ENCODE measurements around the gene PDLIM4. TPM values are rescaled to one million over a fixed set of nuclear protein-coding genes. Genes with fewer than 3 reads are reported as not detected.
A peak's percentile ranks its signal among the peaks of the same experiment; 100 is the strongest.

The PDLIM4 gene
- total and polyA plus RNA-seq, 2 experiments from 2014 or later = 25.2 to 31.8 TPM

- Histone ChIP-seq H3K9me2 (ENCODE audit: insufficient read depth) (no peaks in the 10 kb centered on the region), H3K4me2 (no peak overlapping the region), H3K27me3 (ENCODE audit: insufficient read depth) (no peaks in the 10 kb centered on the region), H3F3A (replicated peaks; ENCODE audit: low read depth) (no peaks in the 10 kb centered on the region), H3K4me1 (ENCODE audit: insufficient read depth) (no peaks in the 10 kb centered on the region), H2AFZ (no peak overlapping the region), H3K4me3 (no peak overlapping the region), H3K27ac (ENCODE audit: low read depth) (no peak overlapping the region), H4K20me1 (replicated peaks; ENCODE audit: insufficient read depth) (no peaks in the 10 kb centered on the region), H3K36me3 (ENCODE audit: insufficient read depth) (no peaks in the 10 kb centered on the region), H3K79me2 (replicated peaks; ENCODE audit: insufficient read depth) (no peaks in the 10 kb centered on the region)
- Mint-ChIP-seq H3K27ac (no peak overlapping the region), H3K4me1 (no peaks in the 10 kb centered on the region), H3K9me3 (no peaks in the 10 kb centered on the region; the same call in 2 of the 3 replicates), H3K4me3 (no peak overlapping the region), H3K27me3 (ENCODE audit: insufficient read depth, low read depth, poor library complexity) (peaks cover 5% of the 10 kb centered on the region), H3K36me3 (ENCODE audit: low read depth) (no peaks in the 10 kb centered on the region)
- DNase-seq (ENCODE audit: low spot score) (no peak), ATAC-seq (peak; percentile 70)
- no peak for TF ChIP-seq STAT1 (IDR thresholded peaks at IDR 0.05; ENCODE audit: unreplicated experiment)
- no peak for TF ChIP-seq ZNF331 (CRISPR knock-in tag; IDR thresholded peaks at IDR 0.05; ENCODE audit: low read depth)
- no peak for TF ChIP-seq CREB1 (CRISPR knock-in tag; IDR thresholded peaks at IDR 0.05; ENCODE audit: low read depth)
- TF ChIP-seq, protein P1, sequence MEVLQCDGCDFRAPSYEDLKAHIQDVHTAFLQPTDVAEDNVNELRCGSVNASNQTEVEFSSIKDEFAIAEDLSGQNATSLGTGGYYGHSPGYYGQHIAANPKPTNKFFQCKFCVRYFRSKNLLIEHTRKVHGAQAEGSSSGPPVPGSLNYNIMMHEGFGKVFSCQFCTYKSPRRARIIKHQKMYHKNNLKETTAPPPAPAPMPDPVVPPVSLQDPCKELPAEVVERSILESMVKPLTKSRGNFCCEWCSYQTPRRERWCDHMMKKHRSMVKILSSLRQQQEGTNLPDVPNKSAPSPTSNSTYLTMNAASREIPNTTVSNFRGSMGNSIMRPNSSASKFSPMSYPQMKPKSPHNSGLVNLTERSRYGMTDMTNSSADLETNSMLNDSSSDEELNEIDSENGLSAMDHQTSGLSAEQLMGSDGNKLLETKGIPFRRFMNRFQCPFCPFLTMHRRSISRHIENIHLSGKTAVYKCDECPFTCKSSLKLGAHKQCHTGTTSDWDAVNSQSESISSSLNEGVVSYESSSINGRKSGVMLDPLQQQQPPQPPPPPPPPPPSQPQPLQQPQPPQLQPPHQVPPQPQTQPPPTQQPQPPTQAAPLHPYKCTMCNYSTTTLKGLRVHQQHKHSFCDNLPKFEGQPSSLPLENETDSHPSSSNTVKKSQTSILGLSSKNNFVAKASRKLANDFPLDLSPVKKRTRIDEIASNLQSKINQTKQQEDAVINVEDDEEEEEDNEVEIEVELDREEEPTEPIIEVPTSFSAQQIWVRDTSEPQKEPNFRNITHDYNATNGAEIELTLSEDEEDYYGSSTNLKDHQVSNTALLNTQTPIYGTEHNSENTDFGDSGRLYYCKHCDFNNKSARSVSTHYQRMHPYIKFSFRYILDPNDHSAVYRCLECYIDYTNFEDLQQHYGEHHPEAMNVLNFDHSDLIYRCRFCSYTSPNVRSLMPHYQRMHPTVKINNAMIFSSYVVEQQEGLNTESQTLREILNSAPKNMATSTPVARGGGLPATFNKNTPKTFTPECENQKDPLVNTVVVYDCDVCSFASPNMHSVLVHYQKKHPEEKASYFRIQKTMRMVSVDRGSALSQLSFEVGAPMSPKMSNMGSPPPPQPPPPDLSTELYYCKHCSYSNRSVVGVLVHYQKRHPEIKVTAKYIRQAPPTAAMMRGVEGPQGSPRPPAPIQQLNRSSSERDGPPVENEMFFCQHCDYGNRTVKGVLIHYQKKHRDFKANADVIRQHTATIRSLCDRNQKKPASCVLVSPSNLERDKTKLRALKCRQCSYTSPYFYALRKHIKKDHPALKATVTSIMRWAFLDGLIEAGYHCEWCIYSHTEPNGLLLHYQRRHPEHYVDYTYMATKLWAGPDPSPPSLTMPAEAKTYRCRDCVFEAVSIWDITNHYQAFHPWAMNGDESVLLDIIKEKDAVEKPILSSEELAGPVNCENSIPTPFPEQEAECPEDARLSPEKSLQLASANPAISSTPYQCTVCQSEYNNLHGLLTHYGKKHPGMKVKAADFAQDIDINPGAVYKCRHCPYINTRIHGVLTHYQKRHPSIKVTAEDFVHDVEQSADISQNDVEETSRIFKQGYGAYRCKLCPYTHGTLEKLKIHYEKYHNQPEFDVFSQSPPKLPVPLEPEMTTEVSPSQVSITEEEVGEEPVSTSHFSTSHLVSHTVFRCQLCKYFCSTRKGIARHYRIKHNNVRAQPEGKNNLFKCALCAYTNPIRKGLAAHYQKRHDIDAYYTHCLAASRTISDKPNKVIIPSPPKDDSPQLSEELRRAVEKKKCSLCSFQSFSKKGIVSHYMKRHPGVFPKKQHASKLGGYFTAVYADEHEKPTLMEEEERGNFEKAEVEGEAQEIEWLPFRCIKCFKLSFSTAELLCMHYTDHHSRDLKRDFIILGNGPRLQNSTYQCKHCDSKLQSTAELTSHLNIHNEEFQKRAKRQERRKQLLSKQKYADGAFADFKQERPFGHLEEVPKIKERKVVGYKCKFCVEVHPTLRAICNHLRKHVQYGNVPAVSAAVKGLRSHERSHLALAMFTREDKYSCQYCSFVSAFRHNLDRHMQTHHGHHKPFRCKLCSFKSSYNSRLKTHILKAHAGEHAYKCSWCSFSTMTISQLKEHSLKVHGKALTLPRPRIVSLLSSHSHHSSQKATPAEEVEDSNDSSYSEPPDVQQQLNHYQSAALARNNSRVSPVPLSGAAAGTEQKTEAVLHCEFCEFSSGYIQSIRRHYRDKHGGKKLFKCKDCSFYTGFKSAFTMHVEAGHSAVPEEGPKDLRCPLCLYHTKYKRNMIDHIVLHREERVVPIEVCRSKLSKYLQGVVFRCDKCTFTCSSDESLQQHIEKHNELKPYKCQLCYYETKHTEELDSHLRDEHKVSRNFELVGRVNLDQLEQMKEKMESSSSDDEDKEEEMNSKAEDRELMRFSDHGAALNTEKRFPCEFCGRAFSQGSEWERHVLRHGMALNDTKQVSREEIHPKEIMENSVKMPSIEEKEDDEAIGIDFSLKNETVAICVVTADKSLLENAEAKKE (CRISPR knock-in tag; IDR thresholded peaks at IDR 0.05) = no peak
- TF ChIP-seq, protein P2, sequence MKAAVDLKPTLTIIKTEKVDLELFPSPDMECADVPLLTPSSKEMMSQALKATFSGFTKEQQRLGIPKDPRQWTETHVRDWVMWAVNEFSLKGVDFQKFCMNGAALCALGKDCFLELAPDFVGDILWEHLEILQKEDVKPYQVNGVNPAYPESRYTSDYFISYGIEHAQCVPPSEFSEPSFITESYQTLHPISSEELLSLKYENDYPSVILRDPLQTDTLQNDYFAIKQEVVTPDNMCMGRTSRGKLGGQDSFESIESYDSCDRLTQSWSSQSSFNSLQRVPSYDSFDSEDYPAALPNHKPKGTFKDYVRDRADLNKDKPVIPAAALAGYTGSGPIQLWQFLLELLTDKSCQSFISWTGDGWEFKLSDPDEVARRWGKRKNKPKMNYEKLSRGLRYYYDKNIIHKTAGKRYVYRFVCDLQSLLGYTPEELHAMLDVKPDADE (IDR thresholded peaks at IDR 0.05) = no peak
- TF ChIP-seq, protein P3, sequence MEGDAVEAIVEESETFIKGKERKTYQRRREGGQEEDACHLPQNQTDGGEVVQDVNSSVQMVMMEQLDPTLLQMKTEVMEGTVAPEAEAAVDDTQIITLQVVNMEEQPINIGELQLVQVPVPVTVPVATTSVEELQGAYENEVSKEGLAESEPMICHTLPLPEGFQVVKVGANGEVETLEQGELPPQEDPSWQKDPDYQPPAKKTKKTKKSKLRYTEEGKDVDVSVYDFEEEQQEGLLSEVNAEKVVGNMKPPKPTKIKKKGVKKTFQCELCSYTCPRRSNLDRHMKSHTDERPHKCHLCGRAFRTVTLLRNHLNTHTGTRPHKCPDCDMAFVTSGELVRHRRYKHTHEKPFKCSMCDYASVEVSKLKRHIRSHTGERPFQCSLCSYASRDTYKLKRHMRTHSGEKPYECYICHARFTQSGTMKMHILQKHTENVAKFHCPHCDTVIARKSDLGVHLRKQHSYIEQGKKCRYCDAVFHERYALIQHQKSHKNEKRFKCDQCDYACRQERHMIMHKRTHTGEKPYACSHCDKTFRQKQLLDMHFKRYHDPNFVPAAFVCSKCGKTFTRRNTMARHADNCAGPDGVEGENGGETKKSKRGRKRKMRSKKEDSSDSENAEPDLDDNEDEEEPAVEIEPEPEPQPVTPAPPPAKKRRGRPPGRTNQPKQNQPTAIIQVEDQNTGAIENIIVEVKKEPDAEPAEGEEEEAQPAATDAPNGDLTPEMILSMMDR (conservative IDR thresholded peaks at IDR 0.05; ENCODE audit: low read depth in 2 of 2) = no peak
- no peak for TF ChIP-seq NANOG (IDR thresholded peaks at IDR 0.05; ENCODE audit: borderline replicate concordance)
- no peak for TF ChIP-seq ZNF114 (CRISPR knock-in tag; IDR thresholded peaks at IDR 0.05)
- TF ChIP-seq EZH2 (IDR thresholded peaks at IDR 0.05; ENCODE audit: low read depth, unreplicated experiment) = no peak
- TF ChIP-seq, protein P4, sequence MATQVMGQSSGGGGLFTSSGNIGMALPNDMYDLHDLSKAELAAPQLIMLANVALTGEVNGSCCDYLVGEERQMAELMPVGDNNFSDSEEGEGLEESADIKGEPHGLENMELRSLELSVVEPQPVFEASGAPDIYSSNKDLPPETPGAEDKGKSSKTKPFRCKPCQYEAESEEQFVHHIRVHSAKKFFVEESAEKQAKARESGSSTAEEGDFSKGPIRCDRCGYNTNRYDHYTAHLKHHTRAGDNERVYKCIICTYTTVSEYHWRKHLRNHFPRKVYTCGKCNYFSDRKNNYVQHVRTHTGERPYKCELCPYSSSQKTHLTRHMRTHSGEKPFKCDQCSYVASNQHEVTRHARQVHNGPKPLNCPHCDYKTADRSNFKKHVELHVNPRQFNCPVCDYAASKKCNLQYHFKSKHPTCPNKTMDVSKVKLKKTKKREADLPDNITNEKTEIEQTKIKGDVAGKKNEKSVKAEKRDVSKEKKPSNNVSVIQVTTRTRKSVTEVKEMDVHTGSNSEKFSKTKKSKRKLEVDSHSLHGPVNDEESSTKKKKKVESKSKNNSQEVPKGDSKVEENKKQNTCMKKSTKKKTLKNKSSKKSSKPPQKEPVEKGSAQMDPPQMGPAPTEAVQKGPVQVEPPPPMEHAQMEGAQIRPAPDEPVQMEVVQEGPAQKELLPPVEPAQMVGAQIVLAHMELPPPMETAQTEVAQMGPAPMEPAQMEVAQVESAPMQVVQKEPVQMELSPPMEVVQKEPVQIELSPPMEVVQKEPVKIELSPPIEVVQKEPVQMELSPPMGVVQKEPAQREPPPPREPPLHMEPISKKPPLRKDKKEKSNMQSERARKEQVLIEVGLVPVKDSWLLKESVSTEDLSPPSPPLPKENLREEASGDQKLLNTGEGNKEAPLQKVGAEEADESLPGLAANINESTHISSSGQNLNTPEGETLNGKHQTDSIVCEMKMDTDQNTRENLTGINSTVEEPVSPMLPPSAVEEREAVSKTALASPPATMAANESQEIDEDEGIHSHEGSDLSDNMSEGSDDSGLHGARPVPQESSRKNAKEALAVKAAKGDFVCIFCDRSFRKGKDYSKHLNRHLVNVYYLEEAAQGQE (IDR thresholded peaks at IDR 0.05; ENCODE audit: unreplicated experiment) = no peak
- TF ChIP-seq EZH2phosphoT487 (IDR thresholded peaks at IDR 0.05; ENCODE audit: unreplicated experiment) = no peak
- TF ChIP-seq POLR2AphosphoS5 (IDR thresholded peaks at IDR 0.05; ENCODE audit: low read depth) = no peak
Observed at GRCh38 chr5:132237141-132237540, 20.4 kb upstream of the PDLIM4 start.

All from GM23338 (cell line).